ENCODE results near the gene MAPK14. TPM values are rescaled to one million over a fixed set of nuclear protein-coding genes. Genes with fewer than 3 reads are reported as not detected.

Gene MAPK14
- total and polyA plus RNA-seq, 2 of the 4 experiments (the other 2 are of a cell fraction): 28.4 to 74.4 TPM

GRCh38 chr6:36116066-36116864 is 88.7 kb downstream of the MAPK14 start:
- Histone ChIP-seq H4K91ac (ENCODE audit: insufficient read depth, low read depth, low read length) (no peak overlapping the region), H2BK120ac (ENCODE audit: low read depth, low read length) (no peak overlapping the region), H3K14ac (replicated peaks; ENCODE audit: low read depth, low read length) (no peak overlapping the region), H2BK15ac (ENCODE audit: low read depth, low read length) (no peak overlapping the region), H2AK9ac (replicated peaks; ENCODE audit: low read depth, low read length, poor library complexity) (no peak overlapping the region), H2BK20ac (ENCODE audit: low read depth, low read length) (no peak overlapping the region), H3K27me3 (ENCODE audit: control insufficient read depth, insufficient read depth, low read length) (no peaks in the 10 kb centered on the region), H3K4ac (ENCODE audit: low read depth, low read length) (no peak overlapping the region), H3K36me3 (ENCODE audit: control insufficient read depth, insufficient read depth, low read length) (peaks cover 5% of the 10 kb centered on the region; the same call in 1 of the 2 replicates), H3K9me3 (ENCODE audit: control insufficient read depth, insufficient read depth, low read length) (no peaks in the 10 kb centered on the region), H3K18ac (ENCODE audit: low read depth, low read length) (no peak overlapping the region), H4K5ac (ENCODE audit: low read depth, low read length) (no peak overlapping the region), H3K27ac (ENCODE audit: insufficient read depth, low read length) (no peak overlapping the region), H3K56ac (ENCODE audit: extremely low read depth, insufficient read depth, low read length) (no peak overlapping the region), H4K20me1 (ENCODE audit: insufficient read depth, low read length) (no peaks in the 10 kb centered on the region), H3K9me1 (ENCODE audit: insufficient read depth, low read length) (peaks cover 3% of the 10 kb centered on the region; the same call in 1 of the 2 replicates), H3K79me1 (ENCODE audit: low read depth in 1 of 2, low read length in 2 of 2) (no peaks in the 10 kb centered on the region; a peak in 1 of 4 replicates), H3K23ac (ENCODE audit: low read depth, low read length) (no peak overlapping the region), H3K4me3 (ENCODE audit: insufficient read depth, low read depth, low read length) (no peak overlapping the region), H3K4me2 (ENCODE audit: low read depth, low read length) (no peak overlapping the region), H2BK5ac (ENCODE audit: low read depth, low read length, poor library complexity, severe bottlenecking) (no peak overlapping the region), H4K8ac (ENCODE audit: low read depth in 2 of 2, low read length in 2 of 2) (no peak overlapping the region), H2AFZ (replicated peaks; ENCODE audit: low read length, poor library complexity) (no peak overlapping the region), H3K9ac (ENCODE audit: low read depth, low read length) (no peak overlapping the region), H3K4me1 (ENCODE audit: control insufficient read depth, insufficient read depth, low read length) (peaks cover 4% of the 10 kb centered on the region), H2AK5ac (ENCODE audit: low read depth, low read length) (no peak overlapping the region)
- no peak for DNase-seq
- intact Hi-C loops (cut with micrococcal nuclease) (no loop called here), in situ Hi-C loops (cut with MboI; ENCODE audit: low sequenced_read_pairs) (no loop called here), dilution Hi-C loops (cut with HindIII; ENCODE audit: low sequenced_read_pairs, unreplicated experiment) (no loop called here)
- POLR2A ChIA-PET (ENCODE audit: unreplicated experiment): no interaction called here
- CTCF ChIA-PET: interaction anchor here (0.6 kb wide), 1 partner anchor 177 kb away, joined by 5 read pairs; no protein-coding TSS in a partner anchor
- TF ChIP-seq MAFK (IDR thresholded peaks at IDR 0.05; ENCODE audit: low read depth, low read length) (no peak), CTCF (conservative IDR thresholded peaks at IDR 0.05; ENCODE audit: low read depth, low read length) (no peak), ELK1 (IDR thresholded peaks at IDR 0.05; ENCODE audit: borderline replicate concordance, low read depth, low read length) (no peak), RCOR1 (IDR thresholded peaks at IDR 0.05; ENCODE audit: insufficient replicate concordance, low read length) (no peak), SMC3 (IDR thresholded peaks at IDR 0.05; ENCODE audit: low read depth, low read length) (no peak), RFX5 (IDR thresholded peaks at IDR 0.05; ENCODE audit: low read depth, low read length) (no peak), MXI1 (IDR thresholded peaks at IDR 0.05; ENCODE audit: borderline replicate concordance, low read depth, low read length) (no peak), BHLHE40 (IDR thresholded peaks at IDR 0.05; ENCODE audit: low read depth, low read length) (no peak), CHD1 (IDR thresholded peaks at IDR 0.05; ENCODE audit: low read depth, low read length) (no peak), CEBPB (IDR thresholded peaks at IDR 0.05; ENCODE audit: low read depth, low read length) (no peak), POLR2A (IDR thresholded peaks at IDR 0.05; ENCODE audit: low read depth, low read length) (no peak), MAZ (IDR thresholded peaks at IDR 0.05; ENCODE audit: borderline replicate concordance, low read depth, low read length) (no peak), RAD21 (IDR thresholded peaks at IDR 0.05; ENCODE audit: low read length) (no peak), FOS (IDR thresholded peaks at IDR 0.05; ENCODE audit: low read depth, low read length) (no peak), USF2 (IDR thresholded peaks at IDR 0.05; ENCODE audit: low read depth, low read length) (no peak)
- 0% methylated on average over 1 of the region's 3 CpGs; no CpG with 5 or more reads in 1 of the 2 experiments for WGBS, 2 experiments (ENCODE audit: extremely low coverage in 2 of 2, insufficient read length in 1 of 2)
- no TSS peak for BruUV-seq (replicated peaks)
- no peak for ATAC-seq (ENCODE audit: low read depth)
